Vagina (tissue), 2 donors: ENCODE results near the gene PRDM2.

Source experiments
- POLR2A ChIP-seq, 2 donors: fragments of 450-650 bp; IDR thresholded peaks; one replicate each; pipeline ENCODE4 v1.6.1; 2017; ENCODE audit warnings: antibody characterized with exemption in 2 of 2, mild to moderate bottlenecking in 2 of 2, moderate library complexity in 2 of 2
- TF ChIP-seq, protein P1 (sequence below), 3 experiments: fragments of 450-650 bp in 2 of 3; fragments of 200-600 bp in 1 of 3; sonication (generic) in 1 of 3; IDR thresholded peaks; one replicate each; pipeline ENCODE4 v1.5.1; 2017 to 2019; ENCODE audit warnings: antibody characterized with exemption in 3 of 3, mild to moderate bottlenecking in 2 of 3, moderate library complexity in 2 of 3

GRCh38 chr1:13832100-13832499, 132.1 kb downstream of the PRDM2 start:
- TF ChIP-seq, protein P1, sequence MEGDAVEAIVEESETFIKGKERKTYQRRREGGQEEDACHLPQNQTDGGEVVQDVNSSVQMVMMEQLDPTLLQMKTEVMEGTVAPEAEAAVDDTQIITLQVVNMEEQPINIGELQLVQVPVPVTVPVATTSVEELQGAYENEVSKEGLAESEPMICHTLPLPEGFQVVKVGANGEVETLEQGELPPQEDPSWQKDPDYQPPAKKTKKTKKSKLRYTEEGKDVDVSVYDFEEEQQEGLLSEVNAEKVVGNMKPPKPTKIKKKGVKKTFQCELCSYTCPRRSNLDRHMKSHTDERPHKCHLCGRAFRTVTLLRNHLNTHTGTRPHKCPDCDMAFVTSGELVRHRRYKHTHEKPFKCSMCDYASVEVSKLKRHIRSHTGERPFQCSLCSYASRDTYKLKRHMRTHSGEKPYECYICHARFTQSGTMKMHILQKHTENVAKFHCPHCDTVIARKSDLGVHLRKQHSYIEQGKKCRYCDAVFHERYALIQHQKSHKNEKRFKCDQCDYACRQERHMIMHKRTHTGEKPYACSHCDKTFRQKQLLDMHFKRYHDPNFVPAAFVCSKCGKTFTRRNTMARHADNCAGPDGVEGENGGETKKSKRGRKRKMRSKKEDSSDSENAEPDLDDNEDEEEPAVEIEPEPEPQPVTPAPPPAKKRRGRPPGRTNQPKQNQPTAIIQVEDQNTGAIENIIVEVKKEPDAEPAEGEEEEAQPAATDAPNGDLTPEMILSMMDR (IDR thresholded peaks at IDR 0.05): no peak
- TF ChIP-seq POLR2A (IDR thresholded peaks at IDR 0.05): no peak
